ENCODE measurements around the gene NAAA.

- TF ChIP-seq CTCF (IDR thresholded peaks at IDR 0.05), result no peak
- no peak for TF ChIP-seq POLR2A (IDR thresholded peaks at IDR 0.05)
These were observed 18.9 kb downstream of the NAAA start for GRCh38 chr4:75921910-75922309.
